Activated T-cell treated with anti-CD3 and anti-CD28 coated beads, Interleukin-2, amount 50 U/mL, for 24 hours (primary cell): ENCODE results near the gene SLC24A3.

ENCODE experiments used
- DNase-seq: peaks from one replicate; pipeline ENCODE4 v3.0.0-alpha.2; 2020
- H3K27ac Mint-ChIP-seq: 2 replicates; pipeline ENCODE4 v1.8.0; 2020; ENCODE audit warnings: mild to moderate bottlenecking, mixed read lengths
- H3K27me3 Mint-ChIP-seq: 2 replicates; pipeline ENCODE4 v1.8.0; 2020; ENCODE audit warnings: mixed read lengths
- H3K36me3 Mint-ChIP-seq: 2 replicates; pipeline ENCODE4 v1.8.0; 2020; ENCODE audit warnings: low read depth, mixed read lengths
- H3K4me1 Mint-ChIP-seq: 2 replicates; pipeline ENCODE4 v1.8.0; 2020; ENCODE audit warnings: low read depth, mixed read lengths
- H3K4me3 Mint-ChIP-seq: 2 replicates; pipeline ENCODE4 v1.8.0; 2020; ENCODE audit warnings: mild to moderate bottlenecking, moderate library complexity, mixed read lengths
- H3K9me3 Mint-ChIP-seq: 2 replicates; pipeline ENCODE4 v1.8.0; 2020; ENCODE audit warnings: mixed read lengths

SLC24A3 gene

GRCh38 chr20:19298652-19299051, 86.2 kb downstream of the SLC24A3 start:
- Mint-ChIP-seq H3K27ac (no peak overlapping the region), H3K36me3 (no peaks in the 10 kb centered on the region), H3K4me1 (no peaks in the 10 kb centered on the region), H3K9me3 (peaks cover 2% of the 10 kb centered on the region), H3K4me3 (no peak overlapping the region), H3K27me3 (peaks cover 11% of the 10 kb centered on the region)
- DNase-seq: no peak

- H3K4me3 Mint-ChIP-seq: no peak overlapping the region
- no peak for DNase-seq
- H3K36me3 Mint-ChIP-seq: no peaks in the 10 kb centered on the region
- H3K27ac Mint-ChIP-seq: no peak overlapping the region
- H3K9me3 Mint-ChIP-seq: peaks cover 2% of the 10 kb centered on the region
- H3K4me1 Mint-ChIP-seq: no peaks in the 10 kb centered on the region
- H3K27me3 Mint-ChIP-seq: peaks cover 11% of the 10 kb centered on the region
Observed at GRCh38 chr20:19300395-19300794, 88.0 kb downstream of the SLC24A3 start.

- no peak for DNase-seq
- Mint-ChIP-seq H3K9me3 (peaks cover 2% of the 10 kb centered on the region), H3K4me3 (no peak overlapping the region), H3K36me3 (no peaks in the 10 kb centered on the region), H3K27ac (no peak overlapping the region), H3K4me1 (no peaks in the 10 kb centered on the region), H3K27me3 (peaks cover 11% of the 10 kb centered on the region)
Observed at GRCh38 chr20:19301142-19301541, 88.7 kb downstream of the SLC24A3 start.

GRCh38 chr20:19301843-19302242, 89.4 kb downstream of the SLC24A3 start:
- Mint-ChIP-seq H3K4me1 (no peaks in the 10 kb centered on the region), H3K27ac (no peak overlapping the region), H3K9me3 (peaks cover 2% of the 10 kb centered on the region), H3K36me3 (no peaks in the 10 kb centered on the region), H3K4me3 (no peak overlapping the region), H3K27me3 (peaks cover 11% of the 10 kb centered on the region)
- DNase-seq: no peak

GRCh38 chr20:19302714-19303113, 90.3 kb downstream of the SLC24A3 start:
- Mint-ChIP-seq H3K9me3 (peaks cover 2% of the 10 kb centered on the region), H3K4me3 (no peak overlapping the region), H3K4me1 (no peaks in the 10 kb centered on the region), H3K27ac (no peak overlapping the region), H3K36me3 (no peaks in the 10 kb centered on the region), H3K27me3 (peaks cover 7% of the 10 kb centered on the region)
- DNase-seq: no peak

- H3K4me3 Mint-ChIP-seq: no peak overlapping the region
- H3K9me3 Mint-ChIP-seq: no peaks in the 10 kb centered on the region
- no peaks in the 10 kb centered on the region for H3K36me3 Mint-ChIP-seq
- no peaks in the 10 kb centered on the region for H3K27me3 Mint-ChIP-seq
- DNase-seq: no peak
- no peaks in the 10 kb centered on the region for H3K4me1 Mint-ChIP-seq
- H3K27ac Mint-ChIP-seq: no peak overlapping the region
Observed at GRCh38 chr20:19304389-19304788, 91.9 kb downstream of the SLC24A3 start.

GRCh38 chr20:19304886-19305415, 92.5 kb downstream of the SLC24A3 start:
- Mint-ChIP-seq H3K27ac (no peak overlapping the region), H3K4me3 (no peak overlapping the region), H3K36me3 (no peaks in the 10 kb centered on the region), H3K4me1 (no peaks in the 10 kb centered on the region), H3K27me3 (no peaks in the 10 kb centered on the region), H3K9me3 (no peaks in the 10 kb centered on the region)
- DNase-seq: no peak

- no peaks in the 10 kb centered on the region for H3K4me1 Mint-ChIP-seq
- H3K9me3 Mint-ChIP-seq: no peaks in the 10 kb centered on the region
- H3K36me3 Mint-ChIP-seq: no peaks in the 10 kb centered on the region
- no peaks in the 10 kb centered on the region for H3K27me3 Mint-ChIP-seq
- H3K27ac Mint-ChIP-seq: no peak overlapping the region
- no peak for DNase-seq
- no peak overlapping the region for H3K4me3 Mint-ChIP-seq
Observed at GRCh38 chr20:19308146-19308545, 95.7 kb downstream of the SLC24A3 start.

GRCh38 chr20:19310541-19310940, 98.1 kb downstream of the SLC24A3 start:
- Mint-ChIP-seq H3K27ac (no peak overlapping the region), H3K27me3 (peaks cover 6% of the 10 kb centered on the region), H3K4me3 (no peak overlapping the region), H3K9me3 (no peaks in the 10 kb centered on the region), H3K4me1 (no peaks in the 10 kb centered on the region), H3K36me3 (no peaks in the 10 kb centered on the region)
- no peak for DNase-seq

- no peak overlapping the region for H3K27ac Mint-ChIP-seq
- peaks cover 9% of the 10 kb centered on the region for H3K27me3 Mint-ChIP-seq
- no peak for DNase-seq
- H3K9me3 Mint-ChIP-seq: no peaks in the 10 kb centered on the region
- no peaks in the 10 kb centered on the region for H3K36me3 Mint-ChIP-seq
- no peak overlapping the region for H3K4me3 Mint-ChIP-seq
- H3K4me1 Mint-ChIP-seq: peaks cover 4% of the 10 kb centered on the region
Observed at GRCh38 chr20:19313342-19314069, 101.1 kb downstream of the SLC24A3 start.

GRCh38 chr20:19314621-19315020, 102.2 kb downstream of the SLC24A3 start:
- peaks cover 9% of the 10 kb centered on the region for H3K27me3 Mint-ChIP-seq
- no peaks in the 10 kb centered on the region for H3K36me3 Mint-ChIP-seq
- no peak overlapping the region for H3K27ac Mint-ChIP-seq
- no peaks in the 10 kb centered on the region for H3K9me3 Mint-ChIP-seq
- DNase-seq: no peak
- peaks cover 4% of the 10 kb centered on the region for H3K4me1 Mint-ChIP-seq
- H3K4me3 Mint-ChIP-seq: no peak overlapping the region

- H3K36me3 Mint-ChIP-seq: no peaks in the 10 kb centered on the region
- H3K4me1 Mint-ChIP-seq: peaks cover 4% of the 10 kb centered on the region
- DNase-seq: no peak
- H3K9me3 Mint-ChIP-seq: no peaks in the 10 kb centered on the region
- H3K27ac Mint-ChIP-seq: no peak overlapping the region
- H3K27me3 Mint-ChIP-seq: peaks cover 9% of the 10 kb centered on the region
- no peak overlapping the region for H3K4me3 Mint-ChIP-seq
Observed at GRCh38 chr20:19317237-19318069, 105.0 kb downstream of the SLC24A3 start.

- peaks cover 9% of the 10 kb centered on the region for H3K27me3 Mint-ChIP-seq
- H3K27ac Mint-ChIP-seq: no peak overlapping the region
- peaks cover 4% of the 10 kb centered on the region for H3K4me1 Mint-ChIP-seq
- no peak overlapping the region for H3K4me3 Mint-ChIP-seq
- no peak for DNase-seq
- no peaks in the 10 kb centered on the region for H3K9me3 Mint-ChIP-seq
- H3K36me3 Mint-ChIP-seq: no peaks in the 10 kb centered on the region
Observed at GRCh38 chr20:19318610-19319009, 106.2 kb downstream of the SLC24A3 start.

GRCh38 chr20:19320005-19320404, 107.6 kb downstream of the SLC24A3 start:
- DNase-seq: no peak
- H3K4me3 Mint-ChIP-seq: no peak overlapping the region
- H3K36me3 Mint-ChIP-seq: no peaks in the 10 kb centered on the region
- H3K27ac Mint-ChIP-seq: no peak overlapping the region
- H3K27me3 Mint-ChIP-seq: peaks cover 8% of the 10 kb centered on the region
- H3K4me1 Mint-ChIP-seq: peaks cover 4% of the 10 kb centered on the region
- H3K9me3 Mint-ChIP-seq: no peaks in the 10 kb centered on the region

GRCh38 chr20:19321176-19321575, 108.7 kb downstream of the SLC24A3 start:
- Mint-ChIP-seq H3K4me3 (no peak overlapping the region), H3K27ac (no peak overlapping the region), H3K4me1 (peaks cover 4% of the 10 kb centered on the region), H3K27me3 (peaks cover 3% of the 10 kb centered on the region), H3K9me3 (no peaks in the 10 kb centered on the region), H3K36me3 (no peaks in the 10 kb centered on the region)
- DNase-seq: no peak
